SHP77 (cell line): Measurements from ENCODE around the gene OPA3.
A peak's percentile ranks its signal among the peaks of the same experiment; 100 is the strongest.

Experiments used
- DNase-seq, 2 experiments: peaks; one replicate each; lab custom pipeline; 2025; lab: John Stamatoyannopoulos, UW

OPA3 gene

DNA sequence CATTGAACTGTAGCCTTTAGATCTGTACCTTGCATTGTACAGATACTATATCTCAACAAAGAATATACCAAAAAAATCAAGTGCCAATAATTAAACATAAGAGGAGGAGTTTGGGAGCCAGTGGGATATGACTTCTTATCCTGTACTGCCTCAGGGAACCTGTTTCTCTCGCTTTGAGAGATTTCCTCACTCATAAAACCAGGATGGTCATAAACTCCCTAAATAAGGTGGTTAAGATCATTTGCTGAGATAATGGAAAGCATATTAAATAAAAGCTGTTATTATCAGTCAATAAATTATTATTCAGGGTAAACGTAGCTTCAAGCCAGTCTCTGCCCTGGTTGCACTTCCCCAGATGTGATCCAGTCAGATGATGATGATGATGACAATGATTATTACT, 17.0 kb downstream of the OPA3 start:
- DNase-seq, result no peak

DNA sequence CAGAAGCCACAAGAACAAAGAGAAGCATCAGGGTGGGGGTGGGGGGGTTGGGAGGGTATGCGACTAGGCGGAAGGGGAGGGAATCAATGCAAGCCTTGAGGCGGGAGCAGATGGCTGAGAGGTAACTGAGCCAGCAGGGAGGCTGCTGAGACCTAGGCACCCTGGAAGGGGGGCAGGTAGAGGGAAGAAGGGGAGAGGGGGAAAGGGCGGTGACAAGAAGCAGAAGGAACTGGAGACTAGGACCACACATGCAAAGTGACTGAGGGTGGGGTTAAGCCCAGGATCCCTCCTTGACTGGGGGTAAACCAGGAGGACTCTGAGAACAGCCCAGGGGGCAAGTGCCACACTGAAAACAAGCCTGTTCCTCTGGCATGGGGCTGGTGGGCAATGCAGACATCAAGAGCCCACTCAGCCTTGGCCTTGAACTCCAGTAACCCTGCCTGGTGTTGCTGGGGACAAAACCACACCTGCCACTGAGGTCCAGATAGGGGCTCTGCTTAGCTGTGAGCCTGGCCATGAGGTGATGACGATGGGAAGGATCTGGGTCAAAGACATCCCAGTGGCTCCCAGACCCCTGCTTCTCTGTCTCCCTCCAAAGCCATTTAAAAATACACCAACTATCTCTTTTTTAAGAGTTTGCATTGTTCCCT, 20.3 kb downstream of the OPA3 start:
- DNase-seq, result no peak

GRCh38 chr19:45560686-45561085, 23.9 kb downstream of the OPA3 start:
- no peak for DNase-seq

GRCh38 chr19:45560038-45560437, 24.6 kb downstream of the OPA3 start:
- no peak for DNase-seq

DNA sequence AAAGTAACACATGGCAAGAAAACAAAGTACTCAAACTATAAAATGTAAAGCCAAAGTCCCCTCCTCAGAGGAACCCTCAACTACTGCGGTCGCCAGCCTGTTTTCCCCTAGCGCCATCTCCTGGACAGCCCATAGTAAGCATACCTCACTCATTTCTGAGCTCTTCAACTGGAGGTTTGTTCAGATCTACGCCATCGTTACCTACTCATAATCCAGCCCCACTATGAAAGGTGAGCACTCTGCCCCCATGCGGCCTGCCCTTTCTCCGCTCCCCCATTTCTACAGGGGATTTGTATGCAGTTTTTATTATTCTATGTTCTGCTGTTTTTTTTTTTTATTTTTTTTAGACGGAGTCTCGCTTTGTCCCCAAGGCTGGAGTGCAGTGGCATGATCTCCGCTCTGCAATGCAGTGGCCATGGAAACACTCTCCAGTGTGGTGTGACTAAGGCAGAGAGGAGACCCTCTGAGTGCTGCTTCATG, 26.2 kb downstream of the OPA3 start:
- peak; percentile 39 to 46 for DNase-seq

GRCh38 chr19:45556835-45557234, 27.8 kb downstream of the OPA3 start:
- DNase-seq, result no peak

DNA sequence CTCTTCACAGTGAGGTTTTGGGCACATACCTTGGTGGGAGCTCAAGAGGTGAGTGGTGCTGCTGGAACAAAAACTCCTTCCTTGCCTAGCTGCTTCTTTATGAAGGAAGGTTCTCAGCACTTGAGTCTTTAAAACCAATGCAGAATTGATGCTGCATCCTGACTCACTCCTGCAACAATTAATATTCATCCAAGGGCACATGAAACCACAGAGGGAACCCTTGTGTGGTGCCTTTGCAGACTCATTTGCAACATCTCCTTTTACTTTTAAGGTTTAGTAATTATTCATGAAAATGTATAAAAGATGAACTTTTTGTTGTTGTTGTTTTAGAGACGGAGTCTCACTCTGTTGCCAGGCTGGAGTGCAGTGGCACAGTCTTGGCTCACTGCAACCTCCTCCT, 30.1 kb downstream of the OPA3 start:
- no peak for DNase-seq

GRCh38 chr19:45553464-45553863, 31.1 kb downstream of the OPA3 start:
- DNase-seq, result no peak

- DNase-seq, result no peak
Observed at GRCh38 chr19:45547965-45548609, 36.5 kb downstream of the OPA3 start.

- DNase-seq, result no peak
Observed at GRCh38 chr19:45547211-45547770, 37.3 kb downstream of the OPA3 start.

DNA sequence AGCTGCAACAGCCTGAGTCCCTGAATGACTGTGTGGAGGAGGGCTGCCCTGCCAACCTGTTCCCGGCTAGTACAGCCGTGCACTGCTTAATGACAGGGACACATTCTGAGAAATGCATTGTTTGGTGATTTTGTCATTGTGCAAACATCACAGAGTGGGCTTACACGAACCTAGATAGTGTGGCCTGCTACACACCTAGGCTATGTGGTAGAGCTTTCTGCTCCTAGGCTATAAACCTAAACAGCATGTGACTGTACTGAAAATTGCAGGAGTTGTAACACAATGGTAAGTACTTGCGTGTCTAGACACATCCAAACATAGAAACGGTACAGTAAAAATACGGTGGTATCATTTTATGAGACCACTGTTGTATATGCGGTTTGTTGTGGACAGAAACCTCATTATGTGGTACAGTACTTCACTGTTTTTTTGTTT, 42.4 kb downstream of the OPA3 start:
- DNase-seq, result no peak

DNA sequence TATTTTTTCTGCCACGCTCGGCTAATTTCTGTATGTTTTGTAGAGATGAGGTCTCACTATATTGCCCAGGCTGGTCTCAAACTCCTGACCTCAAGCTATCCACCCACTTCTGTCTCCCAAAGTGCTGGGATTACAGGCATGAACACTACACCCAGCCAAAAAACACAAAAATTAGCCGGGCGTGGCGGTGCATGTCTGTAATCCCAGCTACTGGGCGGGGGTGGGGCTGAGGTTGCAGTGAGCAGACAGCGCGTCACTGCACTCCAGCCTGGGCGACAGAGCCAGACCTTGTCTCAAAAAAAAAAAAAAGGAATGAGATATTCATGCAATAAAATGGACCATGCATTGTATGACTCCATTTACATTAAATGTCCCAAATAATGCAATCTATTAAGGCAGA, 45.1 kb downstream of the OPA3 start:
- DNase-seq, result no peak

DNA sequence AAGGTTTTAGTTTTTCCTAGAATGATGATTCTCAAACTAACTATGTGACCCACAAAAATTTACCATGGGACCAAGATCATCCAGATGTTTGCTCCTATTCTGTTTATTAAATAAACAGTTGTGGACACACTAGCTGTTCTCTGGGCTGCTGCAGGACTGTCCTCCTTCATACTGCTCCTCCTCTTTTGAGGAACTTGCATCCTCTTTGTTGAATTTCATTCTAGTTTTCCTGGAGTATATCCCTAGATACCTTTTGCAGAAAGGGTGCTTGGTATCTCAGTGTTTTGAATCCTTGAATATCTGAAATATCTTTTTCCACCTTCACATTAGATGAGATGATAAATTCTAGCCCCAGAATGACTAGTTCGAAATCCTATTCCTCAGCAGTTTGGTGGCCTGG, 53.3 kb downstream of the OPA3 start:
- no peak for DNase-seq

DNA sequence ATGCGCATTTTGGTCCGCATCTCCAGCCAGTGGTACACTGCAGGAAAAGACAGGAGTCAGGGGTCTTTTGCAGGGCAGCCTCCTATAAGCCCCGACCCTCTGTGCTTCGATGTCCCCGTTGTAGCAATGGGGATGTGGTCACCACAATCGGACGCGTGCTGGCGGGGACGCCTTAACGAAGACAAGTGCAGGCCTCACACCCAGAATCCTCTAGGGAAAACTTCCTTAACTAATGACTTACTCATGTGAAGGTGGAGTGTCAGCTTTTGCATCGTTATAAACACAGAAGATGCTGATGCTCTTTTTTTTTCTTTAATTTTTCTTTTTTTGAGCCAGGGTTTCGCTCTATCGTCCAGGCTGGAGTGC, 55.2 kb downstream of the OPA3 start:
- DNase-seq, result no peak

- peak in 1 of 2 experiments; percentile 14 for DNase-seq
Observed at GRCh38 chr19:45528744-45529419, 55.7 kb downstream of the OPA3 start.

DNA sequence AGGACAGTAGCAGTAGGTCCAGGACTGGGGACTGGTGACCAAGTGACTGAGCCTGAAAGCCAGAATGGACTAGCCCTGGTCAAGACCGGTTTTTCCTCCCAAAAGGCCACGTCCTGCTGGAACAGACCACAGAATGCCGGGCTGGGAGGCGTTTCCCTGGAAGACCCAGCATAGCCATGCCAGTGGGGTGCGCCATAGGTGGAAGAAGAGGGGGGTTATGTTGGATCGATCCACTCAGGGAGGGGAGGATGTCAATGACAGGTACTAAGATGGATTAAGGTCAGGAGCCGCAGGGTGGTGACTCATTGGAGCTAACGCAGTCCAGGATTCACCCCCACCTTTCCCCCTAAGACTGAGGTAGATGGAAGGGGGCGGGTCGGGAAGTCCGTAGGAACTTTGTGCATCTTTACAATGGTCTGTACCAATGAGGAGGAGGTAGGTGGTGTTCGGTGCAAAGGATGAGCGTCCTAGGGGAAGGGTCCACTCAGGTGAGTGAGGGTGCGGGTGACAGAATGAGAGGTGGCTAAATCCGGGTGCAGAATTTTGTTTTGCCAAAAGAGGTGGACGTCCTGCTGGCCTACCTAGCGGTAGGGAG, 56.4 kb downstream of the OPA3 start:
- no peak for DNase-seq

DNA sequence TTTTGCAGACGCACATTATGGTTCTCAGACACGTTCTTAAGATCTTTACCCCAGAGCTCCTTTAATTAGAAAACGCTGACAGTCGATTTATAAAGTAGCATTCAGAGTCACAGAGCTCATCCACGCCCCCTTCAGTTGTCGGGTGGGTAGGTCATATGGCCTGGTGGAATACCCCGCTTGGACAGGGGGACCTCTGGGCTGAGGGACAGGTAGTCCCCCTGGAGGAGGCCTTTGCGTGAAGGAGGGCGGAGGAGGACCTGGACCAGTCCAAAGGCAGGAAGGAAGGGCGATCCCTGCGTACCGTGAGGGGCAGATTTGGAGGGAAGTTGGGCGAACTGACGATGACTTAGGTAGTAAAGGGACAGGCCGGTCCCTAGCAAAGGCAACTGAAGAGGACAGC, 56.9 kb downstream of the OPA3 start:
- no peak for DNase-seq

GRCh38 chr19:45526971-45527370, 57.6 kb downstream of the OPA3 start:
- DNase-seq, result no peak

GRCh38 chr19:45526143-45526542, 58.5 kb downstream of the OPA3 start:
- peak; percentile 50 to 54 for DNase-seq

GRCh38 chr19:45524575-45525129, 60.0 kb downstream of the OPA3 start:
- no peak for DNase-seq

- peak; percentile 81 to 83 for DNase-seq
Observed at GRCh38 chr19:45523642-45524256, 60.9 kb downstream of the OPA3 start.
